ENCODE measurements around the gene OR10AD1.
A peak's percentile ranks its signal among the peaks of the same experiment; 100 is the strongest.
"Not testable (repeated sequence)": the region's sequence is repeated elsewhere in the genome, so short reads cannot be mapped to it uniquely, and the experiment has no call there.

The OR10AD1 gene

DNA sequence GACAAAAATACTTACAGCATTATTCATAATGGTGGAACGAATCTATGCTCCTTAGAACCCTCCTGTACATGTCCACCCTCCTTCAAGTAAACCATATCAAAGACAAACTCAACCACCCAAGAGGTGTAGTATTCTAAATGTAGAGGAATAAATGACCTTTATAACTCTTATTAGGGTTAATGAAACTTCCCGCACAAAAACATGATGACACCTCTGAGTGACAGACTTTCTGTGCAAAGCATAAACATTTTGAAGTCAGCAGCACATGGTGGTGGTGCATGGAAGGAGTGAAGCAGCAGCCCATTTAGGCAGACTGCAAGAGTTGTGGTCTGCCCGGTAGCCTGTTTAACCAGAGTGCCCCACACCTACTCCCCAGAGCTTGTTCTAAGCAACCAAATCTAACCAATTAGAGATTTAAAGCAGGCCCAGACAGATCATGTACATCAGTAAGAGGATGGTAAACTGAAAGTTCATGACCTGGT is 45.2 kb downstream of the OR10AD1 start:
- DNase-seq = no peak

DNA sequence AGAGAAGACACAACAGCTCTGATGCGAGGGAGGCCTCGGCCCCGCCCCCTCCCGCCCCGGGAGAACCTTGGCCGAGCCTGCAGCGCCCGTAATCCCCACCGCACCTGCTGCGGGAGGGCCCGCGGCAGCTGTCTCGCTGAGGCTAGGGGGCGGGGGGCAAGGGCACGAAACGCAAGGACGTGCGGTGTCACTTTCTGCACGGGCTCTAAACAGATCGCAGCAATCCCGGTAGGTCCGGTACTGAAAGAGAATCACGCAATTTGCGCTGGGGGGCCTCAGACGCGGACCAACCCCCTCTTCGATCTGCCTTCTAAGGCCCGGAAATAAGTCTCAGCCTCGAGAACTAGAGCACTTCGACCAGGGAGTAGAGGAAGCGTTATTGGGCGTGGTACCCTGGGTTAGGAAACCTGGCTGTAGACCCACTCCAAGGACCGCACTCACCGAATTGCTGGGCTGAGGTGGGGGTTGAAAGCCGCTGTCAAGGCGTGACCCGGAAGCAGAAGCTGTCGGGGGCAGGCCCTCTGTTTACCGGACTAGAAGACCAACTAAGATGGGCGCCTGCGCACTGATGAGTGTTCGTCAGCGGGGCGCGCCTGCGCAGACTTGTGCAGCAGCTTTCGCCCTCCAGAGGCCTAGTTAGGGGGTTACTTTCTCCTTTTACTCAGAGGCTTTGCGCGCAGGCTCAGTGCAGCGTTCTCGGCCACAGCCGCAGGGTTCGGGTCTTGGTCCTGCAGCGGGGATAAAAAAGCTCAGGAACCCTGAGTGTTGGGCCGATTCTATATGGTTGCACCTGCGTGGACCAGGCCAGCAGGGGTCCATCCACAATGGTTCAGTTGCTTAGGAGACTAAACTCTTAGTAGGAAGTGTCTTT is 45.8 kb downstream of the OR10AD1 start, which contains the start of gene ASB8:
TSS of gene ASB8 (minus strand) at position 498 of the 871 bp plus-strand sequence. CDS start 4,019 bp downstream, outside the sequence.
- DNase-seq = peak; percentile 98 to 99

DNA sequence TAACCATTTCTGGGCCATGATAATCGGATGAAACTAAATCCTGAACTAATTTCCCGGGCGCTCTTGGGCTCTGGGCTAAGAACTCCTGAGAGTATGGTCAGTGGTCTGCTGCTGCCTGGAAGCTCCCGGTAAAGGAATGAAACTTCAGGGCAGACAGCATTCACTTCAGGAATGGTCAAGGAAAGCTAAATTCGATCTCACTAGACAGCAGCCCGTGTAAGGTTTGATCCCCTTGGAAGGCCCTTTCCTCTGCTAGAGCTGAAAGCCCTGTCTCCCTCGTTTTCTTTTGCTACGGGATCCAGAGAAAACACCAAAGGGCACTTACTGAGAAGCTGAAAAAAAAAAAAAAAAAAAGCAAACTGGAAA is 46.5 kb downstream of the OR10AD1 start:
- DNase-seq = no peak

DNA sequence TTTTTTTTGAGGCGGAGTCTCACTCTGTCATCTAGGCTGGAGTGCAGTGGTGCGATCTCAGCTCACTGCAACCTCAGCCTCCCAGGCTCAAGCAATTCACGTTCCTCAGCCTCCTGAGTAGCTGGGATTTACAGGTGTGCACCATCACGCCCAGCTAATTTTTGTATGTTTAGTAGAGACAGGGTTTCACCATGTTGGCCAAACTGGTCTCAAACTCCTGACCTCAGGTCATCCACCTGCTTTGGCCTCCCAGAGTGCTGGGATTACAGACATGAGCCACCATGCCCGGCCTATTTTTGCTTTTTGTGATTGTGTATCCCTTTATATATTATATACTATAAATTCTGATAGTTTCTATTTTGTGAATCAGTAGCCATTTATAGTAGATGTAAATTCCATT is 47.3 kb downstream of the OR10AD1 start:
- not testable (repeated sequence) for DNase-seq

Measured in stimulated activated CD4-positive, alpha-beta T cell treated with anti-CD3 and anti-CD28 coated beads, Interleukin-4, amount 100 ng/mL, for 4 hours (primary cell).